Endothelial cell of umbilical vein (primary cell): ENCODE results near the gene FEN1. TPM values are rescaled to one million over a fixed set of nuclear protein-coding genes. Genes with fewer than 3 reads are reported as not detected.
A peak's percentile ranks its signal among the peaks of the same experiment; 100 is the strongest.

Source experiments
- BruUV-seq: library from RNA; stranded (reverse); fragments of 400-500 nt; replicated peaks from 2 replicates; lab custom pipeline; 2021; lab: Mats Ljungman, UMichigan
- CTCF ChIA-PET: fragments of 300-600, 350-600 bp; sonication (Branson Sonifier 250); formaldehyde crosslinking; loops from one replicate; lab custom pipeline; 2021; ENCODE audit warnings: antibody characterized with exemption, inconsistent platforms; lab: Charles Lee
- POLR2A ChIA-PET: fragments of 300-600, 350-600 bp; sonication (Branson Sonifier 250); formaldehyde crosslinking; loops from one replicate; lab custom pipeline; 2021; ENCODE audit warnings: antibody characterized with exemption, inconsistent platforms; lab: Charles Lee
- DNase-seq: peaks from one replicate; pipeline ENCODE4 v3.0.0-alpha.2; 2011; ENCODE audit warnings: low read depth, low spot score
- FAIRE-seq: peaks from 2 replicates; lab custom pipeline; 2011; peaks lifted over from hg19 to GRCh38; lab: Jason Lieb, UNC
- H2AFZ ChIP-seq: 2 replicates; pipeline ENCODE4 v1.6.0; 2012; ENCODE audit warnings: low read depth, low read length, control low read depth, inconsistent platforms
- H3K27ac ChIP-seq: 2 replicates; pipeline ENCODE4 v1.5.1; 2011; ENCODE audit warnings: low read depth, mild to moderate bottlenecking, control low read depth, low read length, moderate library complexity; ENCODE audit not compliant: insufficient read depth
- H3K27me3 ChIP-seq, 2 experiments: 2 replicates each; pipeline versions ENCODE4 v1.6.0 to v1.6.1; 2011; ENCODE audit warnings: low read length in 2 of 2, mixed read lengths in 1 of 2; ENCODE audit not compliant: control insufficient read depth in 2 of 2, insufficient read depth in 2 of 2
- H3K36me3 ChIP-seq, 2 experiments: 2 replicates in 1 of 2; 3 replicates in 1 of 2; pipeline ENCODE4 v1.5.1; 2011; ENCODE audit warnings: low read length in 2 of 2, mild to moderate bottlenecking in 1 of 2, moderate library complexity in 1 of 2; ENCODE audit not compliant: control insufficient read depth in 2 of 2, insufficient read depth in 2 of 2; ENCODE audit errors: extremely low read depth in 1 of 2
- H3K4me1 ChIP-seq: 3 replicates; pipeline ENCODE4 v1.5.1; 2011; ENCODE audit warnings: mild to moderate bottlenecking, low read length; ENCODE audit not compliant: control insufficient read depth, insufficient read depth; ENCODE audit errors: extremely low read depth
- H3K4me2 ChIP-seq: 2 replicates; pipeline ENCODE4 v1.6.1; 2011; ENCODE audit warnings: low read length, control low read depth, mixed read lengths; ENCODE audit not compliant: insufficient read depth
- H3K4me3 ChIP-seq, 3 experiments: fragments of 200-600 bp in 1 of 3; sonication (generic), shearing (Covaris generic) in 1 of 3; replicated peaks in 1 of 3; 2 replicates each; pipeline ENCODE4 v1.5.1; 2011 to 2016; ENCODE audit warnings: control low read depth in 3 of 3, low read length in 3 of 3, mild to moderate bottlenecking in 2 of 3, inconsistent platforms in 1 of 3, low read depth in 1 of 3, moderate library complexity in 1 of 3; ENCODE audit not compliant: insufficient read depth in 1 of 3
- H3K79me2 ChIP-seq: 2 replicates; pipeline ENCODE4 v1.6.0; 2012; ENCODE audit warnings: low read length, inconsistent platforms; ENCODE audit not compliant: control insufficient read depth, insufficient read depth
- H3K9ac ChIP-seq: replicated peaks from 2 replicates; pipeline ENCODE3; 2011; ENCODE audit warnings: low read length, control low read depth; ENCODE audit not compliant: insufficient read depth; ENCODE audit errors: extremely low read depth
- H3K9me1 ChIP-seq: replicated peaks from 3 replicates; pipeline ENCODE4 v1.6.0; 2011; ENCODE audit warnings: mild to moderate bottlenecking, low read length; ENCODE audit not compliant: control insufficient read depth, insufficient read depth; ENCODE audit errors: extremely low read depth
- H3K9me3 ChIP-seq: replicated peaks from 2 replicates; pipeline ENCODE4 v1.5.1; 2012; ENCODE audit warnings: low read length, inconsistent platforms; ENCODE audit not compliant: control insufficient read depth, insufficient read depth
- H4K20me1 ChIP-seq: replicated peaks from 2 replicates; pipeline ENCODE3; 2011; ENCODE audit warnings: mild to moderate bottlenecking, low read length; ENCODE audit not compliant: control insufficient read depth, insufficient read depth; ENCODE audit errors: extremely low read depth
- EZH2 ChIP-seq: IDR thresholded peaks from 2 replicates; pipeline ENCODE4 v1.6.1; 2012; ENCODE audit warnings: borderline replicate concordance, low read depth, mild to moderate bottlenecking, moderate library complexity, low read length, inconsistent platforms; ENCODE audit not compliant: severe bottlenecking
- FOS ChIP-seq: IDR thresholded peaks from 2 replicates; pipeline ENCODE4 v1.6.1; 2011; ENCODE audit warnings: mild to moderate bottlenecking, low read length, moderate library complexity, borderline replicate concordance; ENCODE audit not compliant: insufficient read depth
- GATA2 ChIP-seq: IDR thresholded peaks from 2 replicates; pipeline ENCODE4 v1.7.0; 2011; ENCODE audit warnings: low read depth, mild to moderate bottlenecking, moderate library complexity, mixed read lengths, low read length; ENCODE audit not compliant: insufficient read length, insufficient read depth
- JUN ChIP-seq: IDR thresholded peaks from 2 replicates; pipeline ENCODE4 v1.6.1; 2011; ENCODE audit warnings: borderline replicate concordance, low read depth; ENCODE audit not compliant: insufficient read length, insufficient read depth
- MYC ChIP-seq: IDR thresholded peaks from one replicate; pipeline ENCODE4 v1.6.1; 2011; ENCODE audit warnings: mild to moderate bottlenecking, low read depth, low read length
- POLR2A ChIP-seq: IDR thresholded peaks from 2 replicates; pipeline ENCODE4 v1.6.1; 2012; ENCODE audit warnings: low read depth, mild to moderate bottlenecking, control low read depth, low read length
- POLR2AphosphoS5 ChIP-seq: IDR thresholded peaks from 2 replicates; pipeline ENCODE4 v1.6.1; 2012; ENCODE audit warnings: low read depth, mild to moderate bottlenecking, control low read depth, low read length, moderate library complexity; ENCODE audit not compliant: insufficient read depth
- dilution Hi-C: fragments of 300-500 bp; cut with MboI; formaldehyde crosslinking; loops from one replicate; pipeline ENCODE4 v1.15.0; 2019; ENCODE audit warnings: low sequenced_read_pairs; ENCODE audit not compliant: extremely low pct_ligation_motif_present
- intact Hi-C: fragments of 100-400 bp; cut with micrococcal nuclease; formaldehyde crosslinking; loops from one replicate; pipeline ENCODE4 v1.10.0; 2022
- polyA plus RNA-seq, 4 experiments: library from polyadenylated mRNA; depleted of rRNA in 3 of 4; stranded (reverse) in 3 of 4; unstranded in 1 of 4; fragments of >200 nt; gene quantifications; 2 replicates each; pipeline versions ENCODE4 v1.2.1 to v1.2.3, GENCODE V29; 2011 to 2012; ENCODE audit warnings: missing spikeins in 1 of 4
- total RNA-seq: library from RNA; stranded (reverse); gene quantifications from 2 replicates; pipeline ENCODE4 v1.2.3, GENCODE V29; 2021
- TF ChIP-seq, protein P1 (sequence below), 2 donors: IDR thresholded peaks; 1 replicate in 1 of 2; 2 replicates in 1 of 2; pipeline ENCODE4 v1.5.1; 2011; ENCODE audit warnings: low read length in 2 of 2, mild to moderate bottlenecking in 2 of 2, moderate library complexity in 2 of 2, control low read depth in 1 of 2, inconsistent platforms in 1 of 2, low read depth in 1 of 2; ENCODE audit not compliant: insufficient read depth in 1 of 2; ENCODE audit errors: extremely low read depth in 1 of 2
- TF ChIP-seq, protein P2 (sequence below): IDR thresholded peaks from 2 replicates; pipeline ENCODE4 v1.6.1; 2011; ENCODE audit not compliant: insufficient read depth, insufficient read length

FEN1 gene
- total and polyA plus RNA-seq, 2 donors (not counting 3 experiments of a cell fraction or from before 2014, with no cell fraction given), result 29.3 to 60.5 TPM

GRCh38 chr11:61799665-61800284 lies 7.1 kb downstream of the FEN1 start:
- no peaks in the 10 kb centered on the region for H3K9me1 ChIP-seq
- TF ChIP-seq JUN (no peak), EZH2 (no peak), POLR2A (no peak), POLR2AphosphoS5 (no peak), MYC (no peak), GATA2 (no peak), FOS (no peak)
- TF ChIP-seq, protein P1, sequence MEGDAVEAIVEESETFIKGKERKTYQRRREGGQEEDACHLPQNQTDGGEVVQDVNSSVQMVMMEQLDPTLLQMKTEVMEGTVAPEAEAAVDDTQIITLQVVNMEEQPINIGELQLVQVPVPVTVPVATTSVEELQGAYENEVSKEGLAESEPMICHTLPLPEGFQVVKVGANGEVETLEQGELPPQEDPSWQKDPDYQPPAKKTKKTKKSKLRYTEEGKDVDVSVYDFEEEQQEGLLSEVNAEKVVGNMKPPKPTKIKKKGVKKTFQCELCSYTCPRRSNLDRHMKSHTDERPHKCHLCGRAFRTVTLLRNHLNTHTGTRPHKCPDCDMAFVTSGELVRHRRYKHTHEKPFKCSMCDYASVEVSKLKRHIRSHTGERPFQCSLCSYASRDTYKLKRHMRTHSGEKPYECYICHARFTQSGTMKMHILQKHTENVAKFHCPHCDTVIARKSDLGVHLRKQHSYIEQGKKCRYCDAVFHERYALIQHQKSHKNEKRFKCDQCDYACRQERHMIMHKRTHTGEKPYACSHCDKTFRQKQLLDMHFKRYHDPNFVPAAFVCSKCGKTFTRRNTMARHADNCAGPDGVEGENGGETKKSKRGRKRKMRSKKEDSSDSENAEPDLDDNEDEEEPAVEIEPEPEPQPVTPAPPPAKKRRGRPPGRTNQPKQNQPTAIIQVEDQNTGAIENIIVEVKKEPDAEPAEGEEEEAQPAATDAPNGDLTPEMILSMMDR (IDR thresholded peaks at IDR 0.05; ENCODE audit: extremely low read depth in 1 of 2, insufficient read depth in 1 of 2, low read depth in 1 of 2, low read length in 2 of 2), result no peak
- TF ChIP-seq, protein P2, sequence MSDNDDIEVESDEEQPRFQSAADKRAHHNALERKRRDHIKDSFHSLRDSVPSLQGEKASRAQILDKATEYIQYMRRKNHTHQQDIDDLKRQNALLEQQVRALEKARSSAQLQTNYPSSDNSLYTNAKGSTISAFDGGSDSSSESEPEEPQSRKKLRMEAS, result no peak
- TSS peak; percentile 18 for BruUV-seq
- ChIA-PET POLR2A (interaction anchor here (0.8 kb wide), 1 partner anchor 16 kb away, joined by 3 read pairs; no protein-coding TSS in a partner anchor), CTCF (interaction anchor here (0.6 to 4.4 kb wide), 4 partner anchors 15 to 308 kb away, joined by 3 to 134 read pairs (median 66); no protein-coding TSS in a partner anchor)
- no peak overlapping the region for H3K4me2 ChIP-seq
- H2AFZ ChIP-seq, result no peak overlapping the region
- H3K9ac ChIP-seq, result no peak overlapping the region
- H3K9me3 ChIP-seq, result no peaks in the 10 kb centered on the region
- no peak for DNase-seq
- H4K20me1 ChIP-seq, result no peaks in the 10 kb centered on the region
- H3K4me3 ChIP-seq, result no peak overlapping the region
- H3K36me3 ChIP-seq, result peaks cover 8 to 21% of the 10 kb centered on the region in 2 experiments
- peak overlapping the region; percentile 22 for H3K27ac ChIP-seq
- intact Hi-C loops (no loop called here), dilution Hi-C loops (no loop called here)
- FAIRE-seq, result no peak
- peaks cover 17% of the 10 kb centered on the region for H3K4me1 ChIP-seq
- H3K27me3 ChIP-seq, result no peaks in the 10 kb centered on the region
- peaks cover 33% of the 10 kb centered on the region for H3K79me2 ChIP-seq
